HFF-Myc (cell line): ENCODE data around the gene WDR59.
A peak's percentile ranks its signal among the peaks of the same experiment; 100 is the strongest.

Experiments
- DNase-seq: peaks from one replicate; pipeline ENCODE4 v3.0.0-alpha.2; 2011; ENCODE audit warnings: low read depth; ENCODE audit errors: extremely low read depth
- H3K4me3 ChIP-seq: replicated peaks from 2 replicates; pipeline ENCODE4 v1.5.1; 2011; ENCODE audit warnings: low read depth, mild to moderate bottlenecking, control low read depth, low read length
- TF ChIP-seq, protein P1 (sequence below): IDR thresholded peaks from 2 replicates; pipeline ENCODE4 v1.5.1; 2012; ENCODE audit warnings: mild to moderate bottlenecking, low read depth, low read length, control low read depth; ENCODE audit errors: missing control alignments

The WDR59 gene

DNA sequence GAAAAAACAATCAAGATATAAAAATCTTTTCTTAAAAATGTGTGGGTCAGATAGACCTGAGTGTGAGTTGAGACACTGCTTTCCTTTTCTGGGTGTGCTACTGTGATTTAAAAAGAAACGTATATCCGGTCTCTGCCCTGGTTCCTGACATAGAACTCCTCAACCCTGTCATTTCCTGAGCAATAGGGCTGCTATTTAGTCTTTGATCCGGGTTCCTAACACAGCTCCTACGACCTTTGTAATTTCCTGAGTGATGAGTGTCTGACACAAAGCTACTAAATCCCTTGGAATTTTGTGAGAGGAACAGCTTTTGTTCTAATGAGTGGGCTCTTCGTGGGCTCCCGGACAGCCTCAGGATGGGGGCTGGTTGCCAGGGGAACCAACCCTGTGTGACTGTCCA, 116.4 kb downstream of the WDR59 start:
- peak; percentile 7 for DNase-seq
- no peak overlapping the region for H3K4me3 ChIP-seq
- TF ChIP-seq, protein P1, sequence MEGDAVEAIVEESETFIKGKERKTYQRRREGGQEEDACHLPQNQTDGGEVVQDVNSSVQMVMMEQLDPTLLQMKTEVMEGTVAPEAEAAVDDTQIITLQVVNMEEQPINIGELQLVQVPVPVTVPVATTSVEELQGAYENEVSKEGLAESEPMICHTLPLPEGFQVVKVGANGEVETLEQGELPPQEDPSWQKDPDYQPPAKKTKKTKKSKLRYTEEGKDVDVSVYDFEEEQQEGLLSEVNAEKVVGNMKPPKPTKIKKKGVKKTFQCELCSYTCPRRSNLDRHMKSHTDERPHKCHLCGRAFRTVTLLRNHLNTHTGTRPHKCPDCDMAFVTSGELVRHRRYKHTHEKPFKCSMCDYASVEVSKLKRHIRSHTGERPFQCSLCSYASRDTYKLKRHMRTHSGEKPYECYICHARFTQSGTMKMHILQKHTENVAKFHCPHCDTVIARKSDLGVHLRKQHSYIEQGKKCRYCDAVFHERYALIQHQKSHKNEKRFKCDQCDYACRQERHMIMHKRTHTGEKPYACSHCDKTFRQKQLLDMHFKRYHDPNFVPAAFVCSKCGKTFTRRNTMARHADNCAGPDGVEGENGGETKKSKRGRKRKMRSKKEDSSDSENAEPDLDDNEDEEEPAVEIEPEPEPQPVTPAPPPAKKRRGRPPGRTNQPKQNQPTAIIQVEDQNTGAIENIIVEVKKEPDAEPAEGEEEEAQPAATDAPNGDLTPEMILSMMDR: no peak

DNA sequence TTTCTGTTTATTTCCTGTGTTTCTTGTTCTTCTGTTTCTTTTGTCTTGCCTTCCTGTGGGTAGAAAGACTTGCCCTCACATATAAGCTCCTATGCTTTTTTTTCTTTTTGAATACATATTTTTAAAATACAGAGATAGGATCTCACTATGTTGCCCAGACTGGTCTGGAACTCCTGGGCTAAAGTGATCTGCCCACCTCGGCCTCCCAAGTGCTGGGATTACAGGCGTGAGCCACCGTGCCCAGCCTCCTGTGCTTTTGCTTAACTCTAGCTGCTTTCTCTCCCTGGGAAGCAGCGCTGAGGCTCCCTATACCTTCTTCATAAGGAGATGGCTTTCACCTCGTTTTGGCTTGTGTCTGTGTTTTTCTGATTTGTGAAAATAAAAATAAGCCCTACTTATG, 116.9 kb downstream of the WDR59 start:
- no peak for DNase-seq
- H3K4me3 ChIP-seq: no peak overlapping the region
- TF ChIP-seq, protein P1: no peak

DNA sequence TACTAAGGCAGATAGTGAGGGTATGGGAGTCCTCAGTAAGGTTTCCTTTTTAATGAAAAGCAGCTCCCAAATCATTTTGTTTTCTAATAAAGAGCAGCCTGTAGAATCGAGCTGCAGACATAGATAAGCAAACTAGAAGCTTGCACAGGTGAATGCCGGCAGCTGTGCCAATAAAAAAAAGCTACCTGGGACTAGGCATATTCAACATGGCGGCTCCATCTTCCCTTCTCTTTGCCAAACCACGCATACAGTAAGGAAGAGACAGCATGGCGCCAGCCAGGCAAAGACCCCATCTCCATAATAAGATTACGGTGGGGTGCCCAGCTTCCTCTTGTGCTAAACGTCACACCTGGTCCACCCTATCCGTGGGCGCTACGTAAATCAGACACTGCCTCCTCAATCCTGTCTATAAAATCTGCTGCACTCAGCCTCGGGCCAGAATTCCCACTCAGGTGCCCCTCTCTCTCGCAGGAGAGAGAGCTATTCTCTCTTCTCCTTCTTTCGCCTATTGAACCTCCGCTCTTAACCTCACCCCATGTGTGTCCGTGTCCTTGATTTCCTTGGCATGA, 117.6 kb downstream of the WDR59 start:
- no peak overlapping the region for H3K4me3 ChIP-seq
- DNase-seq: no peak
- TF ChIP-seq, protein P1: no peak

DNA sequence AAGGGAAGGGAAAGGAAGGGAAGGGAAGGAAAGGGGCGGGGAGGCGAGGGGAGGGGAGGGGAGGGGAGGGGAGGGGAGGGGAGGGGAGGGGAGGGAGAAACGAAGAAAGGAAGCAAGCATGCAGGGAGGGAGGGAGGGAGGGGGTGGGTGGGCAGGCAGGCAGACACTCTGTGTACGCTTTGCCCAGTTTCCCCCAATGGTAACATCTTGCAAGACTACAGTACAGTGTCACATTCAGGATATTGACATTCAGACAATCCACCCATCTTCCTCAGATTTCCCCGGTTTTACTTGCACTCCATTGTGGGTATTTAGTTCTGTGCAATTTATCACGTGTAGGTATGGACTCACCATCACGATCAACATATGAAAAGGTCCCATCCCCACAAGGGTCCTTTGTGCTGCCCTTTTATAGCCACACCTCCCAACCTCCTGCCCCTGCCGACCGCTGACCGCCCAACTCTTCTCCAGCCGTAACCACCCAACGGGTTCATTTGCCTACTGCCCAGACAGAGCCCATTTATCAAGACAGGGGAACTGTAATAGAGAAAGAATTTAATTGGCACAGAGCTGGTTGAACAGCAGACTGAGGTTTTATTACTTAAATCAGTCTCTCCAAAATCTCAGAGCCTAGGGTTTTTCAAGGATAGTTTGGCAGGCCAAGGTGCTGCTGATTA, 118.9 kb downstream of the WDR59 start:
- no peak overlapping the region for H3K4me3 ChIP-seq
- TF ChIP-seq, protein P1: no peak
- no peak for DNase-seq

DNA sequence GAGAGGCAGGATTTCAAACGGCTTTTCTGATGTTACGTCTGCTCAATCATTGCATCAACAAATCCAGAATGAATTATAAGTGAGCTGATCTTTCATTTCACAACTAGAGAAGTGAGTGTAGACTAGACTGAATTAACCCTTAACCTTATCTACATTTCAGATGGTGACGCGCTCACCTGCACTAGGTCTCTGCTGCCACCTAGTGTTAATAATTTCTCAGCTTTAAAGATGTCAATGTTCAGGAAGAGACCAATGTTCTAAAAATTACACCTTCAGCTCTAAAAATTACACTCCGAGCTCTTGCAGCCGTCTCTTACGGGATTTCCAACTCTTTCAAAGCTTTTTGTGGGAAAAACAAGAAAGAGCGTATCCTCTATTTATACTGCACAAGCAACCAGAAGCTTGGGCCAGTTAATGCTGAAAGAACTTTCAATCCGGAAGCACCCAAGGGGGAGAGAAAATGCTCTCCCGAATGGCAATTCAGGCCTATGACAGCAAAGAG, 122.1 kb downstream of the WDR59 start:
- TF ChIP-seq, protein P1: peak; percentile 67
- H3K4me3 ChIP-seq: no peak overlapping the region
- DNase-seq: peak; percentile 27

DNA sequence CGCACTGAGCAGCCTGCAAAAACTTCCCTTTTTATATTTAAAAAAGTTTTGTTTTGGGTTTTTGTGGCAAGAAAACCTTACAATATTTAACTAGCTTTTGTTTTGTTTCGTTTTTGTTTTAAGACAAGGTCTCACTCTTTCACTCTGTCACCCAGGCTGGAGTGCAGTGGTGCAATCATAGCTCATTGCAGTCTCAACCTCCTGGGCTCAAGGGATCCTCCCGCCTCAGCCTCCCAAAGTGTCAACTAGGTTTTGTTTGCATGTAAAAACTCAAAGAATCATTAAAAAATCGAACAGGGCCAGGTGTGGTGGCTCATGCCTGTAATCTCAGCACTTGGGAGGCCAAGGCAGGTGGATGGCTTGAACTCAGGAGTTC, 132.4 kb downstream of the WDR59 start:
- TF ChIP-seq, protein P1: no peak
- H3K4me3 ChIP-seq: no peak overlapping the region
- no peak for DNase-seq
